Measurements from ENCODE around the gene ITPRIPL1. TPM values are rescaled to one million over a fixed set of nuclear protein-coding genes. Genes with fewer than 3 reads are reported as not detected.
A peak's percentile ranks its signal among the peaks of the same experiment; 100 is the strongest.

ITPRIPL1 gene
- total RNA-seq, 1 experiment from 2014 or later, result not detected

DNA sequence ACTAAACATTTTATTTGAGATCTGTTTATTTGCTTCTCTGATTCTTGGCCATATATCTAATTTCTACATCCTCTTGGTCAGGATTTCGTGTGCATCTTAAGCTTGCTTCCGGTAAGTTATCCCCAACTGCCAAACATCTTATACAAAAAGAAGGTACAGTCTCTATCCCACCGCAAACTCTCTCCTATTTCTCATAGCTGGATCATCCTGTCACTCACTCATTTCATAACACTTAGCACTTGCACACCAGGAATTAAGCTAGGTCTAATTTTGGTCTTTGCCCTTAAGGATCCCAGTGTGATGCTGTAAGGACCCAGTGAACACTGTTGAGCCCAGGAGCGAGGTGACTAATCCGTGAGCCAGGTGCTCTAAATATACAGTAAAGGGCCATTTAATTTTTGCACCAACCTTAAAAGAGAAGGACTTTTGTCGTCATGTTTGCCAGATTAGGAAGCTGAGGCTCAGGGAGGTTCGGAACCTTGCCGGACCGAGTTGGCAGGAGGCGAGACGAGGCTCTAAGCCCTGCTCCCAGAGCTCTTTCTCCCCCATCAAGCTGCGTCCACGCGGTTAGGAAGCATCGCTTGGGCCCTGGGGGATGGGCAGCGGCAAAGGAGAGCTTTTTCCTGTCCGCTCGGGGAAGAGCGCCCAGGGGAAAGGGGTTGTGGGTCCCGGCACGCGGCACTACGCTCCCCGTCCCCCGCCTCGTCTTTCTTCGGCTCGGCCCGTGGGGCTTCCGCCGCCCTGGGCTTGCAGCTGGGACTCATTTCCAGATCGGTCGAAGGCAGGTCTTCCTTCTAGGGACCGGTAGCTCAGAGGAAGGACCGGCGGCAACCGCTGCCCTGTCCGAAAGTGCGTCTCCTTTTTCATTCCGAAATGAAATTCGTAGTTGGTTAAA, 4.1 kb upstream of the ITPRIPL1 start:
- H3K9ac ChIP-seq (ENCODE audit: low read length), result peak overlapping the region; percentile 27; the same call in 1 of the 2 replicates
- no peaks in the 10 kb centered on the region for H3K36me3 ChIP-seq (ENCODE audit: low read depth, low read length)
- peaks cover 22% of the 10 kb centered on the region for H3K4me1 ChIP-seq (ENCODE audit: insufficient read depth, low read length)
- peak overlapping the region; percentile 97 for H2AFZ ChIP-seq (ENCODE audit: low read length)
- POLR2A ChIA-PET (ENCODE audit: unreplicated experiment), result interaction anchor here (0.5 to 0.6 kb wide), 2 partner anchors 185 to 190 kb away, joined by 3 read pairs; no protein-coding TSS in a partner anchor
- no TSS peak for BruUV-seq (replicated peaks)
- peak; percentile 59 for ATAC-seq
- peak overlapping the region; percentile 98 for H3K4me2 ChIP-seq (ENCODE audit: low read length)
- CTCF ChIA-PET, result no interaction called here
- H3K79me2 ChIP-seq (ENCODE audit: low read length), result no peaks in the 10 kb centered on the region
- no peaks in the 10 kb centered on the region for H3K9me3 ChIP-seq (ENCODE audit: low read length)
- peaks cover 4% of the 10 kb centered on the region for H3F3A ChIP-seq (ENCODE audit: low read length, unreplicated experiment)
- no peaks in the 10 kb centered on the region for H4K20me1 ChIP-seq (ENCODE audit: low read length)
- DNase-seq, result peak; percentile 44
- TF ChIP-seq EZH2 (IDR thresholded peaks at IDR 0.05; ENCODE audit: low read length, unreplicated experiment) (no peak), EZH2phosphoT487 (IDR thresholded peaks at IDR 0.05; ENCODE audit: borderline replicate concordance, low read length) (no peak)
- TF ChIP-seq, protein P1, sequence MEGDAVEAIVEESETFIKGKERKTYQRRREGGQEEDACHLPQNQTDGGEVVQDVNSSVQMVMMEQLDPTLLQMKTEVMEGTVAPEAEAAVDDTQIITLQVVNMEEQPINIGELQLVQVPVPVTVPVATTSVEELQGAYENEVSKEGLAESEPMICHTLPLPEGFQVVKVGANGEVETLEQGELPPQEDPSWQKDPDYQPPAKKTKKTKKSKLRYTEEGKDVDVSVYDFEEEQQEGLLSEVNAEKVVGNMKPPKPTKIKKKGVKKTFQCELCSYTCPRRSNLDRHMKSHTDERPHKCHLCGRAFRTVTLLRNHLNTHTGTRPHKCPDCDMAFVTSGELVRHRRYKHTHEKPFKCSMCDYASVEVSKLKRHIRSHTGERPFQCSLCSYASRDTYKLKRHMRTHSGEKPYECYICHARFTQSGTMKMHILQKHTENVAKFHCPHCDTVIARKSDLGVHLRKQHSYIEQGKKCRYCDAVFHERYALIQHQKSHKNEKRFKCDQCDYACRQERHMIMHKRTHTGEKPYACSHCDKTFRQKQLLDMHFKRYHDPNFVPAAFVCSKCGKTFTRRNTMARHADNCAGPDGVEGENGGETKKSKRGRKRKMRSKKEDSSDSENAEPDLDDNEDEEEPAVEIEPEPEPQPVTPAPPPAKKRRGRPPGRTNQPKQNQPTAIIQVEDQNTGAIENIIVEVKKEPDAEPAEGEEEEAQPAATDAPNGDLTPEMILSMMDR (conservative IDR thresholded peaks at IDR 0.05; ENCODE audit: low read depth, low read length), result no peak
- H3K27me3 ChIP-seq (ENCODE audit: low read length), result peaks cover 11% of the 10 kb centered on the region; the same call in 1 of the 2 replicates
- no peaks in the 10 kb centered on the region for H3K9me2 ChIP-seq (replicated peaks; ENCODE audit: low read length)
- no peak overlapping the region for H3K27ac ChIP-seq (ENCODE audit: low read length)
- intact Hi-C loops (cut with micrococcal nuclease), result no loop called here
- peak overlapping the region; percentile 81 for H3K4me3 ChIP-seq (ENCODE audit: low read length)

- Histone ChIP-seq H3K4me1 (ENCODE audit: insufficient read depth, low read length) (peaks cover 22% of the 10 kb centered on the region), H3K79me2 (ENCODE audit: low read length) (no peaks in the 10 kb centered on the region), H3K9me2 (replicated peaks; ENCODE audit: low read length) (no peaks in the 10 kb centered on the region), H4K20me1 (ENCODE audit: low read length) (no peaks in the 10 kb centered on the region), H3K27ac (ENCODE audit: low read length) (no peak overlapping the region), H3F3A (ENCODE audit: low read length, unreplicated experiment) (peaks cover 4% of the 10 kb centered on the region), H3K27me3 (ENCODE audit: low read length) (peaks cover 11% of the 10 kb centered on the region; the same call in 1 of the 2 replicates), H3K9me3 (ENCODE audit: low read length) (no peaks in the 10 kb centered on the region), H3K9ac (ENCODE audit: low read length) (no peak overlapping the region), H3K4me3 (ENCODE audit: low read length) (no peak overlapping the region), H2AFZ (ENCODE audit: low read length) (no peak overlapping the region), H3K4me2 (ENCODE audit: low read length) (no peak overlapping the region), H3K36me3 (ENCODE audit: low read depth, low read length) (no peaks in the 10 kb centered on the region)
- no TSS peak for BruUV-seq (replicated peaks)
- no peak for DNase-seq
- TF ChIP-seq, protein P1 (conservative IDR thresholded peaks at IDR 0.05; ENCODE audit: low read depth, low read length), result no peak
- no peak for TF ChIP-seq EZH2 (IDR thresholded peaks at IDR 0.05; ENCODE audit: low read length, unreplicated experiment)
- TF ChIP-seq EZH2phosphoT487 (IDR thresholded peaks at IDR 0.05; ENCODE audit: borderline replicate concordance, low read length), result no peak
- ChIA-PET CTCF (no interaction called here), POLR2A (ENCODE audit: unreplicated experiment) (no interaction called here)
- intact Hi-C loops (cut with micrococcal nuclease), result no loop called here
- ATAC-seq, result no peak
Observed at GRCh38 chr2:96323849-96324248, 1.3 kb upstream of the ITPRIPL1 start.

GRCh38 chr2:96324721-96325040, 436 bp upstream of the ITPRIPL1 start:
- Histone ChIP-seq H3K27me3 (ENCODE audit: low read length) (peaks cover 11% of the 10 kb centered on the region; the same call in 1 of the 2 replicates), H3K9me3 (ENCODE audit: low read length) (no peaks in the 10 kb centered on the region), H3K9ac (ENCODE audit: low read length) (no peak overlapping the region), H3K4me3 (ENCODE audit: low read length) (no peak overlapping the region), H3K9me2 (replicated peaks; ENCODE audit: low read length) (no peaks in the 10 kb centered on the region), H3K79me2 (ENCODE audit: low read length) (no peaks in the 10 kb centered on the region), H3K4me1 (ENCODE audit: insufficient read depth, low read length) (peaks cover 28% of the 10 kb centered on the region), H4K20me1 (ENCODE audit: low read length) (no peaks in the 10 kb centered on the region), H3K27ac (ENCODE audit: low read length) (no peak overlapping the region), H3K36me3 (ENCODE audit: low read depth, low read length) (no peaks in the 10 kb centered on the region), H3F3A (ENCODE audit: low read length, unreplicated experiment) (peaks cover 4% of the 10 kb centered on the region), H3K4me2 (ENCODE audit: low read length) (no peak overlapping the region), H2AFZ (ENCODE audit: low read length) (no peak overlapping the region)
- CTCF ChIA-PET, result no interaction called here
- DNase-seq (no peak), ATAC-seq (no peak)
- BruUV-seq (replicated peaks), result no TSS peak
- intact Hi-C loops (cut with micrococcal nuclease), result no loop called here
- TF ChIP-seq EZH2phosphoT487 (IDR thresholded peaks at IDR 0.05; ENCODE audit: borderline replicate concordance, low read length) (no peak), EZH2 (IDR thresholded peaks at IDR 0.05; ENCODE audit: low read length, unreplicated experiment) (no peak)
- TF ChIP-seq, protein P1 (conservative IDR thresholded peaks at IDR 0.05; ENCODE audit: low read depth, low read length), result no peak
- POLR2A ChIA-PET (ENCODE audit: unreplicated experiment), result no interaction called here

Measured in PC-3 (cell line).